Neuronal stem cell (in vitro differentiated cells): ENCODE results near the gene AHR.

Experiments used
- DNase-seq: peaks from one replicate; pipeline ENCODE4 v3.0.0-alpha.2; 2013; ENCODE audit warnings: low spot score
- H2AFZ ChIP-seq: one replicate; pipeline ENCODE4 v1.6.1; 2013; ENCODE audit warnings: mild to moderate bottlenecking, low read length, inconsistent platforms
- H2AK5ac ChIP-seq: 2 replicates; pipeline ENCODE4 v1.6.1; 2013; ENCODE audit warnings: low read depth, mild to moderate bottlenecking, inconsistent platforms, low read length, moderate library complexity, mixed read lengths
- H2BK120ac ChIP-seq: 2 replicates; pipeline ENCODE4 v1.6.1; 2013; ENCODE audit warnings: low read depth, mild to moderate bottlenecking, inconsistent platforms, low read length, moderate library complexity, mixed read lengths
- H2BK12ac ChIP-seq: one replicate; pipeline ENCODE4 v1.6.1; 2013; ENCODE audit warnings: low read length, inconsistent platforms
- H2BK15ac ChIP-seq: 2 replicates; pipeline ENCODE4 v1.6.1; 2013; ENCODE audit warnings: mild to moderate bottlenecking, low read length, inconsistent platforms, mixed read lengths
- H2BK5ac ChIP-seq: one replicate; pipeline ENCODE4 v1.6.1; 2013; ENCODE audit warnings: inconsistent platforms, mild to moderate bottlenecking, low read length, moderate library complexity
- H3K14ac ChIP-seq: one replicate; pipeline ENCODE4 v1.6.1; 2013; ENCODE audit warnings: low read length, inconsistent platforms
- H3K18ac ChIP-seq: 2 replicates; pipeline ENCODE4 v1.6.1; 2013; ENCODE audit warnings: low read length, inconsistent platforms
- H3K23ac ChIP-seq: 2 replicates; pipeline ENCODE4 v1.6.1; 2013; ENCODE audit warnings: low read depth, mild to moderate bottlenecking, mixed read lengths, low read length, inconsistent platforms; ENCODE audit not compliant: poor library complexity
- H3K27ac ChIP-seq: replicated peaks from 3 replicates; pipeline ENCODE4 v1.5.1; 2013; ENCODE audit warnings: low read length, inconsistent platforms
- H3K27me3 ChIP-seq, 3 experiments: 2 replicates each; pipeline ENCODE4 v1.6.1; 2013; ENCODE audit warnings: low read length in 3 of 3, mild to moderate bottlenecking in 2 of 3, inconsistent platforms in 1 of 3, low read depth in 1 of 3, mixed read lengths in 1 of 3, moderate library complexity in 1 of 3; ENCODE audit not compliant: control insufficient read depth in 3 of 3, insufficient read depth in 3 of 3
- H3K36me3 ChIP-seq, 2 donors: replicated peaks in 1 of 2; 2 replicates each; pipeline ENCODE4 v1.6.1; 2013; ENCODE audit warnings: low read length in 2 of 2; ENCODE audit not compliant: control insufficient read depth in 2 of 2, insufficient read depth in 2 of 2
- H3K4ac ChIP-seq: 2 replicates; pipeline ENCODE4 v1.6.1; 2013; ENCODE audit warnings: inconsistent platforms, mild to moderate bottlenecking, low read length, moderate library complexity
- H3K4me1 ChIP-seq, 2 donors: 1 replicate in 1 of 2; 2 replicates in 1 of 2; pipeline ENCODE4 v1.6.1; 2013; ENCODE audit warnings: low read length in 2 of 2, low read depth in 1 of 2; ENCODE audit not compliant: control insufficient read depth in 2 of 2, insufficient read depth in 1 of 2
- H3K4me2 ChIP-seq: one replicate; pipeline ENCODE4 v1.6.1; 2013; ENCODE audit warnings: mild to moderate bottlenecking, low read length, inconsistent platforms; ENCODE audit not compliant: insufficient read depth, poor library complexity, severe bottlenecking
- H3K4me3 ChIP-seq, 2 donors: 2 replicates each; pipeline ENCODE4 v1.5.1; 2013; ENCODE audit warnings: low read length in 2 of 2, mild to moderate bottlenecking in 2 of 2, inconsistent platforms in 1 of 2, moderate library complexity in 1 of 2
- H3K79me1 ChIP-seq: one replicate; pipeline ENCODE4 v1.6.1; 2013; ENCODE audit warnings: low read depth, mild to moderate bottlenecking, inconsistent platforms, low read length, moderate library complexity
- H3K9ac ChIP-seq: one replicate; pipeline ENCODE4 v1.6.1; 2013; ENCODE audit warnings: mild to moderate bottlenecking, low read depth, low read length, inconsistent platforms; ENCODE audit not compliant: poor library complexity
- H3K9me3 ChIP-seq, 2 donors: replicated peaks in 1 of 2; 2 replicates each; pipeline versions ENCODE3 to v1.6.1; 2013; ENCODE audit warnings: low read length in 2 of 2, mild to moderate bottlenecking in 2 of 2, inconsistent platforms in 1 of 2, low read depth in 1 of 2, mixed read lengths in 1 of 2, moderate library complexity in 1 of 2; ENCODE audit not compliant: control insufficient read depth in 2 of 2, insufficient read depth in 1 of 2
- H4K8ac ChIP-seq: one replicate; pipeline ENCODE4 v1.6.1; 2013; ENCODE audit warnings: low read depth, mild to moderate bottlenecking, inconsistent platforms, low read length, moderate library complexity
- H4K91ac ChIP-seq: one replicate; pipeline ENCODE4 v1.6.1; 2013; ENCODE audit warnings: low read length, low read depth, mild to moderate bottlenecking, inconsistent platforms; ENCODE audit not compliant: poor library complexity
- WGBS, 2 donors: extraction: QIAGEN DNeasy Blood & Tissue Kit; methylation state at CpG; one replicate each; pipeline ENCODE4 v1.1.7; 2013; ENCODE audit warnings: missing lambda C conversion rate in 2 of 2, mixed read lengths in 1 of 2; ENCODE audit not compliant: insufficient read length in 2 of 2, insufficient replicate concordance in 1 of 2; ENCODE audit errors: extremely low coverage in 2 of 2; 5-methylcytosine and 5-hydroxymethylcytosine counted together

The AHR gene

GRCh38 chr7:17336168-17336567, 37.7 kb downstream of the AHR start:
- Histone ChIP-seq H2BK12ac (no peak overlapping the region), H4K91ac (no peak overlapping the region), H4K8ac (no peak overlapping the region), H3K23ac (no peak overlapping the region), H2BK120ac (no peak overlapping the region), H3K9me3 (peaks cover 0 to 1% of the 10 kb centered on the region in 2 donors), H2AFZ (no peak overlapping the region), H3K4ac (no peak overlapping the region), H3K27ac (no peak overlapping the region), H2BK5ac (no peak overlapping the region), H3K9ac (no peak overlapping the region), H3K4me2 (no peak overlapping the region), H3K79me1 (no peaks in the 10 kb centered on the region), H2AK5ac (no peak overlapping the region), H3K36me3 (peaks cover 0 to 54% of the 10 kb centered on the region in 2 donors), H3K4me1 (no peaks in the 10 kb centered on the region), H3K27me3 (no peaks in the 10 kb centered on the region), H3K14ac (no peak overlapping the region), H3K4me3 (no peak overlapping the region), H2BK15ac (no peak overlapping the region), H3K18ac (no peak overlapping the region)
- no peak for DNase-seq
- no CpG with 5 or more reads among the region's 4 CpGs for WGBS, 2 donors

GRCh38 chr7:17339139-17339538, 40.7 kb downstream of the AHR start:
- Histone ChIP-seq H3K4me2 (no peak overlapping the region), H3K4me3 (no peak overlapping the region), H3K9me3 (peaks cover 0 to 1% of the 10 kb centered on the region in 2 donors), H3K4me1 (no peaks in the 10 kb centered on the region), H4K91ac (peak overlapping the region; percentile 64), H2BK15ac (no peak overlapping the region), H2BK5ac (no peak overlapping the region), H3K23ac (no peak overlapping the region), H2BK120ac (no peak overlapping the region), H3K79me1 (no peaks in the 10 kb centered on the region), H3K4ac (no peak overlapping the region), H2AFZ (no peak overlapping the region), H3K27ac (no peak overlapping the region), H3K36me3 (peaks cover 0 to 39% of the 10 kb centered on the region in 2 donors), H3K18ac (no peak overlapping the region), H3K9ac (no peak overlapping the region), H2BK12ac (no peak overlapping the region), H4K8ac (no peak overlapping the region), H3K14ac (no peak overlapping the region), H3K27me3 (no peaks in the 10 kb centered on the region), H2AK5ac (no peak overlapping the region)
- no peak for DNase-seq
- WGBS, 2 donors, result no CpG with 5 or more reads among the region's 2 CpGs

GRCh38 chr7:17339952-17340351, 41.5 kb downstream of the AHR start:
- Histone ChIP-seq H3K79me1 (no peaks in the 10 kb centered on the region), H2BK12ac (no peak overlapping the region), H2AFZ (no peak overlapping the region), H4K8ac (no peak overlapping the region), H3K4me3 (no peak overlapping the region), H3K4me1 (no peaks in the 10 kb centered on the region), H3K23ac (no peak overlapping the region), H3K4me2 (no peak overlapping the region), H3K27me3 (no peaks in the 10 kb centered on the region), H3K4ac (no peak overlapping the region), H3K14ac (no peak overlapping the region), H4K91ac (no peak overlapping the region), H2AK5ac (no peak overlapping the region), H3K18ac (no peak overlapping the region), H3K27ac (no peak overlapping the region), H3K9me3 (peaks cover 0 to 1% of the 10 kb centered on the region in 2 donors), H2BK15ac (no peak overlapping the region), H2BK120ac (no peak overlapping the region), H3K9ac (no peak overlapping the region), H3K36me3 (peaks cover 0 to 31% of the 10 kb centered on the region in 2 donors), H2BK5ac (no peak overlapping the region)
- no peak for DNase-seq
- no CpG with 5 or more reads among the region's 4 CpGs for WGBS, 2 donors

- WGBS, 2 donors, result no CpG with 5 or more reads among the region's 1 CpG
- Histone ChIP-seq H2AK5ac (no peak overlapping the region), H3K9me3 (peaks cover 0 to 1% of the 10 kb centered on the region in 2 donors), H3K18ac (no peak overlapping the region), H2AFZ (no peak overlapping the region), H3K4me2 (no peak overlapping the region), H3K36me3 (peaks cover 0 to 30% of the 10 kb centered on the region in 2 donors), H3K27ac (no peak overlapping the region), H3K9ac (no peak overlapping the region), H3K4me1 (no peaks in the 10 kb centered on the region), H2BK120ac (no peak overlapping the region), H3K4me3 (no peak overlapping the region), H3K4ac (no peak overlapping the region), H3K14ac (no peak overlapping the region), H2BK15ac (no peak overlapping the region), H2BK12ac (no peak overlapping the region), H3K79me1 (no peaks in the 10 kb centered on the region), H4K8ac (no peak overlapping the region), H2BK5ac (no peak overlapping the region), H3K23ac (no peak overlapping the region), H3K27me3 (no peaks in the 10 kb centered on the region), H4K91ac (no peak overlapping the region)
- DNase-seq, result no peak
Measured at GRCh38 chr7:17340655-17341054, 42.2 kb downstream of the AHR start.
